HEK293 (cell line): ENCODE data around the gene RAB17.

Experiments
- HOXA7 ChIP-seq: sonication (generic); formaldehyde crosslinking; IDR thresholded peaks from 2 replicates; pipeline ENCODE4 v1.8.1; 2022; ENCODE audit warnings: missing genetic modification reagents, borderline replicate concordance
- ZFP69B ChIP-seq: fragments of 450-650 bp; formaldehyde crosslinking; IDR thresholded peaks from 2 replicates; pipeline ENCODE4 v1.5.1; 2016; ENCODE audit warnings: missing biosample characterization, missing genetic modification characterization
- ZIC2 ChIP-seq: fragments of 450-650 bp; formaldehyde crosslinking; IDR thresholded peaks from 2 replicates; pipeline ENCODE4 v1.5.1; 2016; ENCODE audit warnings: missing biosample characterization, missing genetic modification characterization
- ZNF473 ChIP-seq: fragments of 450-650 bp; formaldehyde crosslinking; IDR thresholded peaks from 2 replicates; pipeline ENCODE4 v1.5.1; 2017; ENCODE audit warnings: missing biosample characterization, missing genetic modification characterization
- ZSCAN23 ChIP-seq: fragments of 450-650 bp; formaldehyde crosslinking; IDR thresholded peaks from 2 replicates; pipeline ENCODE4 v1.5.1; 2016; ENCODE audit warnings: missing biosample characterization, missing genetic modification characterization
- TF ChIP-seq, protein P1 (sequence below): fragments of 450-650 bp; formaldehyde crosslinking; IDR thresholded peaks from 2 replicates; pipeline ENCODE4 v1.5.1; 2016; ENCODE audit warnings: missing biosample characterization, missing genetic modification characterization
- TF ChIP-seq, protein P2 (sequence below): fragments of 450-650 bp; formaldehyde crosslinking; IDR thresholded peaks from 2 replicates; pipeline ENCODE4 v1.5.1; 2016; ENCODE audit warnings: missing biosample characterization, missing genetic modification characterization, low read depth

DNA sequence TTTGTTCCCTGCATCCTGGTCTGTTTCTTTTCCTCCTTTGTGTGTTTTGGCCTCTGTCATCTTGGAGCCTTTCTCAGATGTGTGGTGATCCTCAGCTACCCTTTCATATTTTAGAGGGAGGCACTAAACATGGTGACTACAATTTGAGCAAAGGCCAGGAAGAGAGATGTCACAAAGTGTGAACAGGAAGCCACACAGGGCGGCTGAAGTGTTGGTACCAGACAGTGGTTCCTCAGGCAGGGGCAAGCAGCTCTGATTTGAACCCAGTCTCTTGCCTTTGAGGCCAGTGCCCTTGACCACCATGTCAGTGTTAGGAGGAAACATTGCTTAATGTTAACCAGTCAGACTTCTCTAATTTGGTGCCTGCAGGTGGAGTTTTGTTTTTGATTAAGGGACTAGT is 46.0 kb upstream of the RAB17 start:
- no peak for TF ChIP-seq ZFP69B (tag by site-specific recombination)
- TF ChIP-seq, protein P1, sequence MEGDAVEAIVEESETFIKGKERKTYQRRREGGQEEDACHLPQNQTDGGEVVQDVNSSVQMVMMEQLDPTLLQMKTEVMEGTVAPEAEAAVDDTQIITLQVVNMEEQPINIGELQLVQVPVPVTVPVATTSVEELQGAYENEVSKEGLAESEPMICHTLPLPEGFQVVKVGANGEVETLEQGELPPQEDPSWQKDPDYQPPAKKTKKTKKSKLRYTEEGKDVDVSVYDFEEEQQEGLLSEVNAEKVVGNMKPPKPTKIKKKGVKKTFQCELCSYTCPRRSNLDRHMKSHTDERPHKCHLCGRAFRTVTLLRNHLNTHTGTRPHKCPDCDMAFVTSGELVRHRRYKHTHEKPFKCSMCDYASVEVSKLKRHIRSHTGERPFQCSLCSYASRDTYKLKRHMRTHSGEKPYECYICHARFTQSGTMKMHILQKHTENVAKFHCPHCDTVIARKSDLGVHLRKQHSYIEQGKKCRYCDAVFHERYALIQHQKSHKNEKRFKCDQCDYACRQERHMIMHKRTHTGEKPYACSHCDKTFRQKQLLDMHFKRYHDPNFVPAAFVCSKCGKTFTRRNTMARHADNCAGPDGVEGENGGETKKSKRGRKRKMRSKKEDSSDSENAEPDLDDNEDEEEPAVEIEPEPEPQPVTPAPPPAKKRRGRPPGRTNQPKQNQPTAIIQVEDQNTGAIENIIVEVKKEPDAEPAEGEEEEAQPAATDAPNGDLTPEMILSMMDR (tag by site-specific recombination): no peak
- no peak for TF ChIP-seq ZNF473 (tag by site-specific recombination)
- no peak for TF ChIP-seq ZSCAN23 (tag by site-specific recombination)
- TF ChIP-seq, protein P2, sequence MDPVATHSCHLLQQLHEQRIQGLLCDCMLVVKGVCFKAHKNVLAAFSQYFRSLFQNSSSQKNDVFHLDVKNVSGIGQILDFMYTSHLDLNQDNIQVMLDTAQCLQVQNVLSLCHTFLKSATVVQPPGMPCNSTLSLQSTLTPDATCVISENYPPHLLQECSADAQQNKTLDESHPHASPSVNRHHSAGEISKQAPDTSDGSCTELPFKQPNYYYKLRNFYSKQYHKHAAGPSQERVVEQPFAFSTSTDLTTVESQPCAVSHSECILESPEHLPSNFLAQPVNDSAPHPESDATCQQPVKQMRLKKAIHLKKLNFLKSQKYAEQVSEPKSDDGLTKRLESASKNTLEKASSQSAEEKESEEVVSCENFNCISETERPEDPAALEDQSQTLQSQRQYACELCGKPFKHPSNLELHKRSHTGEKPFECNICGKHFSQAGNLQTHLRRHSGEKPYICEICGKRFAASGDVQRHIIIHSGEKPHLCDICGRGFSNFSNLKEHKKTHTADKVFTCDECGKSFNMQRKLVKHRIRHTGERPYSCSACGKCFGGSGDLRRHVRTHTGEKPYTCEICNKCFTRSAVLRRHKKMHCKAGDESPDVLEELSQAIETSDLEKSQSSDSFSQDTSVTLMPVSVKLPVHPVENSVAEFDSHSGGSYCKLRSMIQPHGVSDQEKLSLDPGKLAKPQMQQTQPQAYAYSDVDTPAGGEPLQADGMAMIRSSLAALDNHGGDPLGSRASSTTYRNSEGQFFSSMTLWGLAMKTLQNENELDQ: no peak
- TF ChIP-seq HOXA7 (CRISPR knock-in tag): no peak
- no peak for TF ChIP-seq ZIC2 (tag by site-specific recombination)
